GM12875 (cell line): ENCODE data around the gene NRSN2.
"Not testable (repeated sequence)": the region's sequence is repeated elsewhere in the genome, so short reads cannot be mapped to it uniquely, and the experiment has no call there.

Experiments used
- H3K4me3 ChIP-seq: one replicate; pipeline ENCODE4 v1.5.1; 2011; ENCODE audit warnings: low read depth, low read length, control low read depth
- CTCF ChIP-seq: IDR thresholded peaks from 2 replicates; pipeline ENCODE4 v1.5.1; 2011; ENCODE audit warnings: low read depth, mild to moderate bottlenecking, control low read depth, inconsistent platforms, low read length, moderate library complexity, borderline replicate concordance; ENCODE audit not compliant: insufficient read depth

NRSN2 gene

GRCh38 chr20:375265-375889, 28.5 kb downstream of the NRSN2 start:
- no peak for TF ChIP-seq CTCF
- no peak overlapping the region for H3K4me3 ChIP-seq

GRCh38 chr20:376089-376488, 29.2 kb downstream of the NRSN2 start:
- H3K4me3 ChIP-seq = no peak overlapping the region
- no peak for TF ChIP-seq CTCF

GRCh38 chr20:376750-377149, 29.8 kb downstream of the NRSN2 start:
- no peak for TF ChIP-seq CTCF
- H3K4me3 ChIP-seq = no peak overlapping the region

GRCh38 chr20:377578-377977, 30.7 kb downstream of the NRSN2 start:
- H3K4me3 ChIP-seq = not testable (repeated sequence)

- TF ChIP-seq CTCF = no peak
- H3K4me3 ChIP-seq = no peak overlapping the region
Measured at GRCh38 chr20:378961-379336, 32.0 kb downstream of the NRSN2 start.

- TF ChIP-seq CTCF = peak; percentile 23; the same call in 1 of the 2 replicates
Measured at GRCh38 chr20:380763-381580, 34.1 kb downstream of the NRSN2 start.

GRCh38 chr20:381581-382290, 34.8 kb downstream of the NRSN2 start:
- no peak for TF ChIP-seq CTCF
- peak overlapping the region; percentile 65 for H3K4me3 ChIP-seq

More at GRCh38 chr20:380763-381580, 34.1 kb downstream of the NRSN2 start:
- H3K4me3 ChIP-seq = peak overlapping the region; percentile 65
